GM23338 (cell line): Measurements from ENCODE around the gene LDHA. TPM values are rescaled to one million over a fixed set of nuclear protein-coding genes. Genes with fewer than 3 reads are reported as not detected.

Experiments used
- ATAC-seq: fragments of 200-7000 bp; cut with Tn5 transposase; 3 replicates; pipeline ENCODE4 v1.9.1; 2020
- DNase-seq: peaks from one replicate; pipeline ENCODE4 v3.0.0-alpha.2; 2015; ENCODE audit warnings: low spot score
- H2AFZ ChIP-seq: fragments of 200-600 bp; sonication (generic); 2 replicates; pipeline ENCODE4 v1.8.0; 2016; ENCODE audit warnings: antibody characterized with exemption, mild to moderate bottlenecking, moderate library complexity
- H3F3A ChIP-seq: fragments of 200-600 bp; sonication (generic); replicated peaks from 2 replicates; pipeline ENCODE4 v1.8.0; 2017; ENCODE audit warnings: antibody characterized with exemption, mixed run types, low read depth
- H3K27ac ChIP-seq: fragments of 200-600 bp; sonication (generic); 2 replicates; pipeline ENCODE4 v1.6.1; 2016; ENCODE audit warnings: low read depth
- H3K27me3 ChIP-seq: fragments of 200-600 bp; sonication (generic); 2 replicates; pipeline ENCODE4 v1.8.0; 2016; ENCODE audit warnings: mild to moderate bottlenecking, mixed run types, moderate library complexity; ENCODE audit not compliant: insufficient read depth
- H3K36me3 ChIP-seq: fragments of 200-600 bp; sonication (generic); 2 replicates; pipeline ENCODE4 v1.8.0; 2016; ENCODE audit warnings: mild to moderate bottlenecking; ENCODE audit not compliant: insufficient read depth
- H3K4me1 ChIP-seq: fragments of 200-600 bp; sonication (generic); 2 replicates; pipeline ENCODE4 v1.8.0; 2016; ENCODE audit warnings: mild to moderate bottlenecking, moderate library complexity; ENCODE audit not compliant: insufficient read depth
- H3K4me2 ChIP-seq: fragments of 200-600 bp; sonication (generic); 2 replicates; pipeline ENCODE4 v1.7.1; 2017; ENCODE audit warnings: mixed run types
- H3K4me3 ChIP-seq: fragments of 200-600 bp; sonication (generic); 2 replicates; pipeline ENCODE4 v1.6.1; 2016; ENCODE audit warnings: mixed run types
- H3K79me2 ChIP-seq: fragments of 200-600 bp; sonication (generic); replicated peaks from 2 replicates; pipeline ENCODE4 v1.8.0; 2017; ENCODE audit warnings: mild to moderate bottlenecking; ENCODE audit not compliant: insufficient read depth
- H3K9me2 ChIP-seq: fragments of 200-600 bp; sonication (generic); 2 replicates; pipeline ENCODE4 v1.8.0; 2017; ENCODE audit not compliant: insufficient read depth
- H4K20me1 ChIP-seq: fragments of 200-600 bp; sonication (generic); replicated peaks from 2 replicates; pipeline ENCODE4 v1.8.0; 2017; ENCODE audit warnings: mild to moderate bottlenecking; ENCODE audit not compliant: insufficient read depth
- H3K27ac Mint-ChIP-seq: 2 replicates; pipeline ENCODE4 v1.8.0; 2020; ENCODE audit warnings: inconsistent platforms, mild to moderate bottlenecking, moderate library complexity, mixed read lengths
- H3K27me3 Mint-ChIP-seq: 3 replicates; pipeline ENCODE4 v1.8.0; 2022; ENCODE audit warnings: low read depth, mild to moderate bottlenecking, moderate library complexity, mixed read lengths, inconsistent platforms; ENCODE audit not compliant: insufficient read depth, poor library complexity
- H3K36me3 Mint-ChIP-seq: 3 replicates; pipeline ENCODE4 v1.8.0; 2021; ENCODE audit warnings: low read depth, mild to moderate bottlenecking, inconsistent platforms, moderate library complexity, mixed read lengths
- H3K4me1 Mint-ChIP-seq: 3 replicates; pipeline ENCODE4 v1.8.0; 2020; ENCODE audit warnings: mild to moderate bottlenecking, inconsistent platforms, mixed read lengths
- H3K4me3 Mint-ChIP-seq: 3 replicates; pipeline ENCODE4 v1.8.0; 2021; ENCODE audit warnings: moderate library complexity, mild to moderate bottlenecking, inconsistent platforms, mixed read lengths
- H3K9me3 Mint-ChIP-seq: 3 replicates; pipeline ENCODE4 v1.8.0; 2020; ENCODE audit warnings: moderate library complexity, mild to moderate bottlenecking, inconsistent platforms, mixed read lengths
- STAT1 ChIP-seq: IDR thresholded peaks from one replicate; pipeline ENCODE4 v1.6.1; 2016; ENCODE audit warnings: antibody characterized with exemption; ENCODE audit not compliant: unreplicated experiment
- ZNF331 ChIP-seq: fragments of 250-450 bp; sonication (Bioruptor Pico); IDR thresholded peaks from 2 replicates; pipeline ENCODE4 v1.5.0; 2020; ENCODE audit warnings: low read depth, mild to moderate bottlenecking, moderate library complexity
- polyA plus RNA-seq: library from polyadenylated mRNA; unstranded; fragments of >200 nt; fragmentation: Nextera tagmentation; extraction: Ambion mirVana; gene quantifications from 2 replicates; pipeline ENCODE4 v1.2.1, GENCODE V29; 2016
- total RNA-seq: library from RNA; depleted of rRNA; stranded (reverse); fragments of >200 nt; shearing (Covaris generic); gene quantifications from 2 replicates; pipeline ENCODE4 v1.2.3, GENCODE V29; 2014
- TF ChIP-seq, protein P1 (sequence below): fragments of 250-450 bp; sonication (Bioruptor Pico); IDR thresholded peaks from 2 replicates; pipeline ENCODE4 v1.5.0; 2020; ENCODE audit warnings: mild to moderate bottlenecking, moderate library complexity
- TF ChIP-seq, protein P2 (sequence below): IDR thresholded peaks from one replicate; pipeline ENCODE4 v1.6.1; 2018; ENCODE audit warnings: antibody characterized with exemption; ENCODE audit not compliant: unreplicated experiment
- TF ChIP-seq, protein P3 (sequence below): IDR thresholded peaks from 2 replicates; pipeline ENCODE4 v1.6.1; 2016; ENCODE audit warnings: antibody characterized with exemption
- TF ChIP-seq, protein P4 (sequence below), 2 experiments: fragments of 200-600 bp in 1 of 2; sonication (generic) in 1 of 2; conservative IDR thresholded peaks; 2 replicates each; pipeline versions ENCODE4 v1.5.1 to v1.6.1; 2016 to 2017; ENCODE audit warnings: antibody characterized with exemption in 2 of 2, low read depth in 2 of 2, mild to moderate bottlenecking in 2 of 2, moderate library complexity in 1 of 2

Gene LDHA
- total and polyA plus RNA-seq, 2 experiments from 2014 or later, result 432 to 467 TPM

DNA sequence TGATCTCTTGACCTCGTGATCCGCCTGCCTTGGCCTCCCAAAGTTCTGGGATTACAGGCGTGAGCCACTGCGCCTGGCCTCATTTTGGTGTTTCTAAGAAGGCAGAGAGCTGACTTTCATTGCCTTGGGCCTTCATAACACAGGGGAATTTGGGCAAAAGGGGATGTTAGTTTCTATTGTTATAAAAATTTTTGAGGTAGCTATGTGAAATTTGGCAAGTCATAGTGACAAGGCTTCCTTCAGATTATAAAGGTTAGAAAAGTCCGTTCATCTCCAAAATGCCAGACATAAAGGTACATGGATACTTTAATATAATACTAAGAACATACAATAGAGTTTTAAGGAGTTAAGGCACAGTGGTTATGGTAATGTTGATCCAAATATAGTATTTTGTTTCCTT, 35.0 kb downstream of the LDHA start (continued):
- TF ChIP-seq, protein P1, sequence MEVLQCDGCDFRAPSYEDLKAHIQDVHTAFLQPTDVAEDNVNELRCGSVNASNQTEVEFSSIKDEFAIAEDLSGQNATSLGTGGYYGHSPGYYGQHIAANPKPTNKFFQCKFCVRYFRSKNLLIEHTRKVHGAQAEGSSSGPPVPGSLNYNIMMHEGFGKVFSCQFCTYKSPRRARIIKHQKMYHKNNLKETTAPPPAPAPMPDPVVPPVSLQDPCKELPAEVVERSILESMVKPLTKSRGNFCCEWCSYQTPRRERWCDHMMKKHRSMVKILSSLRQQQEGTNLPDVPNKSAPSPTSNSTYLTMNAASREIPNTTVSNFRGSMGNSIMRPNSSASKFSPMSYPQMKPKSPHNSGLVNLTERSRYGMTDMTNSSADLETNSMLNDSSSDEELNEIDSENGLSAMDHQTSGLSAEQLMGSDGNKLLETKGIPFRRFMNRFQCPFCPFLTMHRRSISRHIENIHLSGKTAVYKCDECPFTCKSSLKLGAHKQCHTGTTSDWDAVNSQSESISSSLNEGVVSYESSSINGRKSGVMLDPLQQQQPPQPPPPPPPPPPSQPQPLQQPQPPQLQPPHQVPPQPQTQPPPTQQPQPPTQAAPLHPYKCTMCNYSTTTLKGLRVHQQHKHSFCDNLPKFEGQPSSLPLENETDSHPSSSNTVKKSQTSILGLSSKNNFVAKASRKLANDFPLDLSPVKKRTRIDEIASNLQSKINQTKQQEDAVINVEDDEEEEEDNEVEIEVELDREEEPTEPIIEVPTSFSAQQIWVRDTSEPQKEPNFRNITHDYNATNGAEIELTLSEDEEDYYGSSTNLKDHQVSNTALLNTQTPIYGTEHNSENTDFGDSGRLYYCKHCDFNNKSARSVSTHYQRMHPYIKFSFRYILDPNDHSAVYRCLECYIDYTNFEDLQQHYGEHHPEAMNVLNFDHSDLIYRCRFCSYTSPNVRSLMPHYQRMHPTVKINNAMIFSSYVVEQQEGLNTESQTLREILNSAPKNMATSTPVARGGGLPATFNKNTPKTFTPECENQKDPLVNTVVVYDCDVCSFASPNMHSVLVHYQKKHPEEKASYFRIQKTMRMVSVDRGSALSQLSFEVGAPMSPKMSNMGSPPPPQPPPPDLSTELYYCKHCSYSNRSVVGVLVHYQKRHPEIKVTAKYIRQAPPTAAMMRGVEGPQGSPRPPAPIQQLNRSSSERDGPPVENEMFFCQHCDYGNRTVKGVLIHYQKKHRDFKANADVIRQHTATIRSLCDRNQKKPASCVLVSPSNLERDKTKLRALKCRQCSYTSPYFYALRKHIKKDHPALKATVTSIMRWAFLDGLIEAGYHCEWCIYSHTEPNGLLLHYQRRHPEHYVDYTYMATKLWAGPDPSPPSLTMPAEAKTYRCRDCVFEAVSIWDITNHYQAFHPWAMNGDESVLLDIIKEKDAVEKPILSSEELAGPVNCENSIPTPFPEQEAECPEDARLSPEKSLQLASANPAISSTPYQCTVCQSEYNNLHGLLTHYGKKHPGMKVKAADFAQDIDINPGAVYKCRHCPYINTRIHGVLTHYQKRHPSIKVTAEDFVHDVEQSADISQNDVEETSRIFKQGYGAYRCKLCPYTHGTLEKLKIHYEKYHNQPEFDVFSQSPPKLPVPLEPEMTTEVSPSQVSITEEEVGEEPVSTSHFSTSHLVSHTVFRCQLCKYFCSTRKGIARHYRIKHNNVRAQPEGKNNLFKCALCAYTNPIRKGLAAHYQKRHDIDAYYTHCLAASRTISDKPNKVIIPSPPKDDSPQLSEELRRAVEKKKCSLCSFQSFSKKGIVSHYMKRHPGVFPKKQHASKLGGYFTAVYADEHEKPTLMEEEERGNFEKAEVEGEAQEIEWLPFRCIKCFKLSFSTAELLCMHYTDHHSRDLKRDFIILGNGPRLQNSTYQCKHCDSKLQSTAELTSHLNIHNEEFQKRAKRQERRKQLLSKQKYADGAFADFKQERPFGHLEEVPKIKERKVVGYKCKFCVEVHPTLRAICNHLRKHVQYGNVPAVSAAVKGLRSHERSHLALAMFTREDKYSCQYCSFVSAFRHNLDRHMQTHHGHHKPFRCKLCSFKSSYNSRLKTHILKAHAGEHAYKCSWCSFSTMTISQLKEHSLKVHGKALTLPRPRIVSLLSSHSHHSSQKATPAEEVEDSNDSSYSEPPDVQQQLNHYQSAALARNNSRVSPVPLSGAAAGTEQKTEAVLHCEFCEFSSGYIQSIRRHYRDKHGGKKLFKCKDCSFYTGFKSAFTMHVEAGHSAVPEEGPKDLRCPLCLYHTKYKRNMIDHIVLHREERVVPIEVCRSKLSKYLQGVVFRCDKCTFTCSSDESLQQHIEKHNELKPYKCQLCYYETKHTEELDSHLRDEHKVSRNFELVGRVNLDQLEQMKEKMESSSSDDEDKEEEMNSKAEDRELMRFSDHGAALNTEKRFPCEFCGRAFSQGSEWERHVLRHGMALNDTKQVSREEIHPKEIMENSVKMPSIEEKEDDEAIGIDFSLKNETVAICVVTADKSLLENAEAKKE (CRISPR knock-in tag), result no peak
- no peak for TF ChIP-seq ZNF331

DNA sequence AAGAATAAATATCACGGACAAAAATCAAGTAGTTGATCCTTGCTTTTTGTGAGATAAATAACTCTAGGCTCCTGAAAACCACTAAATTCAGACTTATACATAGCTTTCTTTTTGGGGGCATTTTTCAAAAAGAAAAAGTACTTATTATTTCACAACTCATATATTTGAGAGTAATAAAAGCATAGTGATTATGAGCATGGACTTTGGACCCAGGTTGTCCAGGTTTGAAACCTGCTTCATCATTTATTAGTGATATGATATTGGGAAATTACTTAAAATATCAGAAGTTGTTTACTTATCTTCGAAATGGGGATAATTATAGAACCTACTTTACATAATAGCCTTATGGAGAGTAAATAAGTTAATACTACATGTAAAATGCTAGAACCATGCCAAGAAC, 44.3 kb downstream of the LDHA start:
- no peak overlapping the region; the same call in 1 of the 2 replicates for H2AFZ ChIP-seq
- H3K27me3 ChIP-seq, result no peaks in the 10 kb centered on the region
- H3K27ac Mint-ChIP-seq, result no peak overlapping the region
- no peak for DNase-seq
- H3K4me3 ChIP-seq, result no peak overlapping the region
- H3K27ac ChIP-seq, result no peak overlapping the region
- no peaks in the 10 kb centered on the region for H3K79me2 ChIP-seq
- no peak for ATAC-seq
- H3K36me3 ChIP-seq, result no peaks in the 10 kb centered on the region
- H3K9me3 Mint-ChIP-seq, result no peaks in the 10 kb centered on the region
- H3K4me2 ChIP-seq, result no peak overlapping the region
- H3K9me2 ChIP-seq, result no peaks in the 10 kb centered on the region
- H3K4me1 Mint-ChIP-seq, result no peaks in the 10 kb centered on the region
- no peak overlapping the region for H3K4me3 Mint-ChIP-seq
- no peaks in the 10 kb centered on the region for H3K4me1 ChIP-seq
- H3K27me3 Mint-ChIP-seq, result peaks cover 2% of the 10 kb centered on the region
- H4K20me1 ChIP-seq, result no peaks in the 10 kb centered on the region
- H3K36me3 Mint-ChIP-seq, result no peaks in the 10 kb centered on the region
- H3F3A ChIP-seq, result no peaks in the 10 kb centered on the region
- no peak for TF ChIP-seq STAT1
- TF ChIP-seq, protein P2, sequence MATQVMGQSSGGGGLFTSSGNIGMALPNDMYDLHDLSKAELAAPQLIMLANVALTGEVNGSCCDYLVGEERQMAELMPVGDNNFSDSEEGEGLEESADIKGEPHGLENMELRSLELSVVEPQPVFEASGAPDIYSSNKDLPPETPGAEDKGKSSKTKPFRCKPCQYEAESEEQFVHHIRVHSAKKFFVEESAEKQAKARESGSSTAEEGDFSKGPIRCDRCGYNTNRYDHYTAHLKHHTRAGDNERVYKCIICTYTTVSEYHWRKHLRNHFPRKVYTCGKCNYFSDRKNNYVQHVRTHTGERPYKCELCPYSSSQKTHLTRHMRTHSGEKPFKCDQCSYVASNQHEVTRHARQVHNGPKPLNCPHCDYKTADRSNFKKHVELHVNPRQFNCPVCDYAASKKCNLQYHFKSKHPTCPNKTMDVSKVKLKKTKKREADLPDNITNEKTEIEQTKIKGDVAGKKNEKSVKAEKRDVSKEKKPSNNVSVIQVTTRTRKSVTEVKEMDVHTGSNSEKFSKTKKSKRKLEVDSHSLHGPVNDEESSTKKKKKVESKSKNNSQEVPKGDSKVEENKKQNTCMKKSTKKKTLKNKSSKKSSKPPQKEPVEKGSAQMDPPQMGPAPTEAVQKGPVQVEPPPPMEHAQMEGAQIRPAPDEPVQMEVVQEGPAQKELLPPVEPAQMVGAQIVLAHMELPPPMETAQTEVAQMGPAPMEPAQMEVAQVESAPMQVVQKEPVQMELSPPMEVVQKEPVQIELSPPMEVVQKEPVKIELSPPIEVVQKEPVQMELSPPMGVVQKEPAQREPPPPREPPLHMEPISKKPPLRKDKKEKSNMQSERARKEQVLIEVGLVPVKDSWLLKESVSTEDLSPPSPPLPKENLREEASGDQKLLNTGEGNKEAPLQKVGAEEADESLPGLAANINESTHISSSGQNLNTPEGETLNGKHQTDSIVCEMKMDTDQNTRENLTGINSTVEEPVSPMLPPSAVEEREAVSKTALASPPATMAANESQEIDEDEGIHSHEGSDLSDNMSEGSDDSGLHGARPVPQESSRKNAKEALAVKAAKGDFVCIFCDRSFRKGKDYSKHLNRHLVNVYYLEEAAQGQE, result no peak
- TF ChIP-seq, protein P3, sequence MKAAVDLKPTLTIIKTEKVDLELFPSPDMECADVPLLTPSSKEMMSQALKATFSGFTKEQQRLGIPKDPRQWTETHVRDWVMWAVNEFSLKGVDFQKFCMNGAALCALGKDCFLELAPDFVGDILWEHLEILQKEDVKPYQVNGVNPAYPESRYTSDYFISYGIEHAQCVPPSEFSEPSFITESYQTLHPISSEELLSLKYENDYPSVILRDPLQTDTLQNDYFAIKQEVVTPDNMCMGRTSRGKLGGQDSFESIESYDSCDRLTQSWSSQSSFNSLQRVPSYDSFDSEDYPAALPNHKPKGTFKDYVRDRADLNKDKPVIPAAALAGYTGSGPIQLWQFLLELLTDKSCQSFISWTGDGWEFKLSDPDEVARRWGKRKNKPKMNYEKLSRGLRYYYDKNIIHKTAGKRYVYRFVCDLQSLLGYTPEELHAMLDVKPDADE, result no peak
- no peak for TF ChIP-seq ZNF331
- TF ChIP-seq, protein P4, sequence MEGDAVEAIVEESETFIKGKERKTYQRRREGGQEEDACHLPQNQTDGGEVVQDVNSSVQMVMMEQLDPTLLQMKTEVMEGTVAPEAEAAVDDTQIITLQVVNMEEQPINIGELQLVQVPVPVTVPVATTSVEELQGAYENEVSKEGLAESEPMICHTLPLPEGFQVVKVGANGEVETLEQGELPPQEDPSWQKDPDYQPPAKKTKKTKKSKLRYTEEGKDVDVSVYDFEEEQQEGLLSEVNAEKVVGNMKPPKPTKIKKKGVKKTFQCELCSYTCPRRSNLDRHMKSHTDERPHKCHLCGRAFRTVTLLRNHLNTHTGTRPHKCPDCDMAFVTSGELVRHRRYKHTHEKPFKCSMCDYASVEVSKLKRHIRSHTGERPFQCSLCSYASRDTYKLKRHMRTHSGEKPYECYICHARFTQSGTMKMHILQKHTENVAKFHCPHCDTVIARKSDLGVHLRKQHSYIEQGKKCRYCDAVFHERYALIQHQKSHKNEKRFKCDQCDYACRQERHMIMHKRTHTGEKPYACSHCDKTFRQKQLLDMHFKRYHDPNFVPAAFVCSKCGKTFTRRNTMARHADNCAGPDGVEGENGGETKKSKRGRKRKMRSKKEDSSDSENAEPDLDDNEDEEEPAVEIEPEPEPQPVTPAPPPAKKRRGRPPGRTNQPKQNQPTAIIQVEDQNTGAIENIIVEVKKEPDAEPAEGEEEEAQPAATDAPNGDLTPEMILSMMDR (conservative IDR thresholded peaks at IDR 0.05; ENCODE audit: low read depth in 2 of 2), result no peak
